HG03103 (cell line): Measurements from ENCODE around the gene CCDC40.
"Not testable (repeated sequence)": the region's sequence is repeated elsewhere in the genome, so short reads cannot be mapped to it uniquely, and the experiment has no call there.

Source experiments
- ATAC-seq: cut with Tn5 transposase; IDR thresholded peaks from one replicate; pipeline ENCODE4 v1.9.1; 2021; ENCODE audit warnings: low read depth; ENCODE audit not compliant: unreplicated experiment

The CCDC40 gene

GRCh38 chr17:80036715-80037477 lies 454 bp downstream of the CCDC40 start:
- no peak for ATAC-seq

- no peak for ATAC-seq
Measured at GRCh38 chr17:80043963-80044362, 7.5 kb downstream of the CCDC40 start.

GRCh38 chr17:80045703-80046102 lies 9.3 kb downstream of the CCDC40 start:
- ATAC-seq = no peak

- not testable (repeated sequence) for ATAC-seq
Measured at GRCh38 chr17:80046709-80047108, 10.3 kb downstream of the CCDC40 start.

- ATAC-seq = no peak
Measured at GRCh38 chr17:80047176-80047575, 10.7 kb downstream of the CCDC40 start.

GRCh38 chr17:80049986-80050385 lies 13.5 kb downstream of the CCDC40 start:
- ATAC-seq = no peak

- no peak for ATAC-seq
Measured at GRCh38 chr17:80050706-80051105, 14.3 kb downstream of the CCDC40 start.

GRCh38 chr17:80051681-80052080 lies 15.2 kb downstream of the CCDC40 start:
- ATAC-seq = no peak

GRCh38 chr17:80053102-80053501 lies 16.7 kb downstream of the CCDC40 start:
- no peak for ATAC-seq

GRCh38 chr17:80055597-80055996 lies 19.2 kb downstream of the CCDC40 start:
- ATAC-seq = no peak

GRCh38 chr17:80058311-80058955 lies 22.0 kb downstream of the CCDC40 start:
- no peak for ATAC-seq

GRCh38 chr17:80060644-80061043 lies 24.2 kb downstream of the CCDC40 start:
- ATAC-seq = no peak

- no peak for ATAC-seq
Measured at GRCh38 chr17:80061421-80061820, 25.0 kb downstream of the CCDC40 start.

GRCh38 chr17:80063830-80064585 lies 27.6 kb downstream of the CCDC40 start:
- no peak for ATAC-seq

GRCh38 chr17:80064696-80065095 lies 28.3 kb downstream of the CCDC40 start:
- no peak for ATAC-seq

GRCh38 chr17:80065478-80066170 lies 29.2 kb downstream of the CCDC40 start:
- no peak for ATAC-seq

- no peak for ATAC-seq
Measured at GRCh38 chr17:80067393-80067986, 31.0 kb downstream of the CCDC40 start.

GRCh38 chr17:80068301-80069222 lies 32.1 kb downstream of the CCDC40 start:
- ATAC-seq = no peak

- ATAC-seq = no peak
Measured at GRCh38 chr17:80070375-80071115, 34.1 kb downstream of the CCDC40 start.
